ENCODE results near the gene KCNK5.

KCNK5 gene

DNA sequence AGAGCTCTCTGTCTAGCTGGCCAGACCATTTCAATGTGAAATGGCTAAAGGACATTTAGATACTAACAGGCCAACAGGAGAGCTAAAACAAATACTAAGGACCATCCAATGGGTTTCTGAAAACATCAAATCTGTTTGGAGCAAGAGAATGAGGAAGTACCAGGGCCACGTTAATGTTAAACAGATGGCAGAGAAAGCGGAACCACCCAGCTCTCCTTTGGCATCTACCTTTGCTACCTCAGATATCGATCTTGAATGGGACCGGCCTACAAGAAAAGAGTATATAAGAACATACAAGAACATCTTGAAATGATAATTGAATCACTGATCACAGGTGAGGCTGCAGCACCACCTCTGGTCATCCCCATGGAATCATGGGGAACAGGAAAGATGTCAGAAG lies 31.8 kb downstream of the KCNK5 start:
- no peak for DNase-seq

DNA sequence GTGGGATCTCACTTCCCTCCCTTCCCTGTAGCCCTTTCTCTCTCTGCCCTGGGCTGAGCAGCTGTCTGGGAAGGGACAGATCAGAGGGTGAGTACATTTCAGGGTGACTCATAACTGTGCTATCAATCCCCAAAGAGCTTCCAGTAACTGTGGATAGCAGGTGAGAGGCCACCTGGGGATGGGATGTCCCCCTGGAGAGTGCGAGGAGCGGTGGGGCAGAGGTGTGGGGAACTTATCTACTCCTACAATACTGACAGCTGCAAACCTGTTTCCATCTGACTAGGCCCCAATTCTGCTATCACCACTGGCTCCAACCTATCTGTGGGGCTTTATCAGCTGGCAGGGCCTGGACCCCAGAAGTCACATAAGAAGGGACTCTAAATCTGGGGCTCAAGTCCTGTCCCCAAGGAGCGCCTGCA lies 32.6 kb downstream of the KCNK5 start:
- DNase-seq: no peak

DNA sequence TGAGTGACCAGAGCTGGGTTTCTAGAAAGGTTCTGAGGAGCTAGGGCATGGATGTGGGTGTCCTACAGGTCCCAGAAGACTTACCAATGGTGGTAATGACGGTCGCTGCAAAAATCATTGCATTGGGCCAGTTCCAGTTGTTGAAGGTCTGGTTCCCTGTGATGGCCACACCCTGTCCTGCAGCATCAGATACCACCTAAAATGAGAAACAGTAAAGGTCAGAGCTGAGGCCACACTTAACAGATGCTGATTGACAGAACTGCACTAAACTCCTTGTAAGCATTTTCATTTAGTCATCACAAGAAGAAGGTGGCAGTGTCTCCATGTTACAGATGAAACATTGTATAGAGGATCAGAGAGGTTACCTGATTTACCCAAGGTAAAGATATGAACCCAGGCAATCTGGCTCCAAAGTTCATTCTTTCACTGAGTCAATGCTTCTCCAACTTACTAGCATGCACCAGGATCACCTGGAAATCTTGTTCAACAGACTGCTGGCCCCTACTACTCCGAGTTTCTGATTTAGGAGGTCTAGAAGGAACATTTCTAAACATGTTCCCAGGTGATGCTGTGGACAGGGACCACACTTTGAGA lies 33.4 kb downstream of the KCNK5 start:
- no peak for DNase-seq

DNA sequence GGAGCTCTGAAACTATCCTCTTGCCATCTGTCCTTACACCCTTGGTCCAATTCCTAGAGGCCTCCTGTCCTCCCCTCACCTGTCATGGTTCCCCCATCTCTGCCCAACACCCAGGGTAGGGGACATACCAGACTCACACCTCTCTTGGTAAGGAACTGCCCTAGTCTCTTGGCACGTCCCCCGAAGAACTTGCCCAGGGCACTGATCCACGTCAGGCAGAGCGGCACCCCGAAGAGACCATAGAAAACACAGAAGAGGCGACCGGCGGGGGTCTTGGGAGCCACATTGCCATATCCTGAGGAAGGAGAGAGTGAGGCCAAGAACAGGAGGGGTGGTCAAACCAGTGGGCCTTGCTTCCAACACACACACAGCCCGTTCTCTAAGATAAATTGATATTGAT lies 34.8 kb downstream of the KCNK5 start:
- no peak for DNase-seq

DNA sequence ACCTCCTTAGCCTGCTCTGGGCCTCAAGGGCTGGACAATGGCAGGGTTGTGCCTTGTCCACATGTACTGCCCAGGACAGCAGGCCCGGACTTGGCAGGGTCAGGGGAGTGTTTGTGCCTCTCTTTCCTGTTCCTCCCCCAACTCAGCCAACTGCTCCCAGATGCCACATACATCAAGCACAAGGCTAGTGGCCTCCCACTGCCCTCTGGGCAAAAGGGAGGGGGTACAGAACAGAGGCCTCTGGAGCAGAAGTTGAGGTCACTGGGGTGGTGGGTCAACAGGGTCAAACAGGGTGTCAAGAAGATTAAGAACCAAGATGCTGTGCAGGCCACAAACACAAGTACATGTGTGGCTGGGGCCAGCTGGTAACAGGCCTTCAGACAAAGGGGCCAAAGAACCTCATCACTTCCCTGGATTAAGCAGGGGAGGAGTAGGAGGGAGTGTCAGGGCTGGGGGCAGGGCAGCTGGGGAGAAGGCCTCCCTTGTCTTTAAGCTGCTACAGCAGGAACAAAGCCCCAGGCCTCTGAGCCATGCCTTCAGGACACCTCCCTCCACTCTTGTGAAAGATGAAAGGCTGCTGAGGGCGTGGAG lies 36.0 kb downstream of the KCNK5 start:
- DNase-seq: no peak

DNA sequence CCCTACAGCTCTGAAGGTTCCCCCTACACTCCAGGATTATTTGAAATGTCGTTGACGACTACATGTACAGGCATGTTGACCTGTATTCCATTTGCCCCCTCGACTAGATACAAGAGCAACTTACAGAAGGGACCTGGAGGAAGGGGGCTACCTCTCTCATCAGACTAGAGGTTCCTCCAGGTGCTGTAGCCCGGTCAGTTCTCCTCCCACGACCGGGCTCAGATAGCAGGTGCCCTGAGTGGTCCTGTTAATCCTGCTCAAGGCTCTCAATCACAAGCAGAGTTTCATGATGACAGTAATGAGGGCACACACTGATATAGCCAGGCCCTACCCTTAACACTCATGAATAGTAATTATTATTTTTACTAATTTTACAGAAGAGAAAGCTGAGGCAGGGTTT lies 36.5 kb downstream of the KCNK5 start:
- DNase-seq: no peak

DNA sequence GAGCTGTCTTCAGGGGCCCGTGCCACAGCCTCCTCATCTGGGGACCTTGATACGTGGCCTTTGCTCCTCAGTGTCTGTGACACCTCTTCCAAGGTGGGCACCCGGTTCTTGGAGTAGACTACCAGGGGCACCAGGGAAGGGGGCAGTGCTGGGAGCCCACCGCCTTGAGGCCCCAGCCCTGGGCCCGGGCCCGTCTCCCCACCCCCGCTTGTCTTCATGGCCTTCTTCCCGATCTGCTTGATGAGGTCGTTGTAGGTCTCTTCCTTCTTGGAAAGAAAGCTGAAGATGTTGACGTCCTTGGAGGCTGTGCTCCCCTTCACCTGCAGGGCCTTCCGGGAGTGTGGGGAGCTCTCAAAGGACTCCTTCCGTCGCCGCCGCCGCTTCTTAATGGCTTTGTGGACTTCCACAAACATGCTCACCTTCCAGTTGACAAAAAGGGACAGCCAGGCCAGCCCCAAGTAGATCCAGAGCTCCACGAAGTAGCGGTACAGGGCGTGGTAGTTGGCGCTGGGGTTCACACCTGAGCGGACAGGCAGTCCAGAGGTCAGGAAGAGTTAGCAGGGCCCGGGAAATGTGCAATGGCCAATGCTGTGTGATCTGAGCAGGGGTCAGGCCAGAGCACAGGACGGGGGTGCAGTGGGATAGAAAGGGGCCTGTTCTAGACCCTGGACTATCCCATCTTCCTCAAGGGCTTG lies 37.9 kb downstream of the KCNK5 start:
- DNase-seq: no peak

DNA sequence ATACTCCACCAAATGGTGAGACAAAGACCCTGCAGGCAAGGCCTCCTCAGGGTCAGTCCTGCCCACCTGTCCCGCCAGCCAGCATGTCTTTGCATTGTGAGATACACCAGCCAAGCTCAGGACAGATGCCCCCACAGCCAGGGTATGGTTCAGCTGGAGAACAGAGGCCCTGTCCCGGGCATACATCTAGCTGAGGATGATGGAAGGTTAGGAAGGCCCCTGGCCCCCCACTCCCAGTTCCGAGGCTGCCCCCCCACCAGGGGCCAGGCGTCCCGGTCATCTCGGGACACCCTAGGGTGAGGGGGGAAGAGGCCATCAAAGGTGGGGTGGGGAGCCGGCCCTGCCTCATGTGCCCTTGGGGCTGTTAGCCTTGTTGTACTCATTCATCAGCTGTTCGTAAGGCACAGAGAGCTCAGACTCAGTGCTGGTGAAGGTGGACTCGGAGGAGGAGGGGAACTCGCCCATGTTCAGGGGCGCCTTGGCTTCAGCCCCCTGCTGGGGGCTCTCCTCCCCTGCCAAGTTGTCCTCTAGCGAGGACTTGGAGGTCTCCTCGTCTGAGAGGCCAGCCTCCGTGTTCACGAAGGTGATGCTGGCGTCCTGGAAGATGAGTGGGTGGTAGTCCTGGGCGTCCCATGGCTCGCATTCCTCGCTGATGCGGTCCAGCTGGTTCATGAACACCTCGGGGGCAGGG lies 38.6 kb downstream of the KCNK5 start:
- DNase-seq: no peak

DNA sequence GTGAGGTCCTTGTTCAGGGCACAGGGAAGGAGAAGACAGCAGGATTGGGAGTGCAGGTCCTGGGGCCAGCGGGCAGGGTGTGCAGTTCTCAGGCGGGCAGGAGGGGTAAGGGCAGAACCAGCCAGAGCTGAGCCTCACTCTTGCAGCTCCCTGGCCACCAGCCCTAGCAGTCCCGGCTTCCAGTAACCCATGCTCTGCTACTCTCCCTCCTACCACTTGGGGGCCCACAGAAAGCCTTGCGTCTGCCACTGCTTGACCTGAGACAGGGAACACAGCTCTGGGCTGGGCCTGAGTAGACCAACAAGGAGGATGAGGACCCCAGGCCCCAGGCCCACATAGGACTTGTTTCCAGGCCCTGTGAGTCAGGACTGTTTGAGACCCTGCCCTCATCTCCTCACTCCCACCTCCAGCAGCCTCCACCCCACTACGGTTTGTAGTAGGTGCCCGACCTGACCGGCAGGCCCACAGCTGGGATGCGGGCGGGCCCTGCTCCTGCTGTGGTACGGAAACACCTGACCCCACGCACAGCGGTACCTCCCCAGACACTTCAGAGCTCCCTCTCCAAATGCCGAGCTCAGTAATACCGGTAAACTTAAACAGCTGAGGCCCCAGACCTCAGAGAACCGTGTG lies 39.2 kb downstream of the KCNK5 start:
- no peak for DNase-seq

DNA sequence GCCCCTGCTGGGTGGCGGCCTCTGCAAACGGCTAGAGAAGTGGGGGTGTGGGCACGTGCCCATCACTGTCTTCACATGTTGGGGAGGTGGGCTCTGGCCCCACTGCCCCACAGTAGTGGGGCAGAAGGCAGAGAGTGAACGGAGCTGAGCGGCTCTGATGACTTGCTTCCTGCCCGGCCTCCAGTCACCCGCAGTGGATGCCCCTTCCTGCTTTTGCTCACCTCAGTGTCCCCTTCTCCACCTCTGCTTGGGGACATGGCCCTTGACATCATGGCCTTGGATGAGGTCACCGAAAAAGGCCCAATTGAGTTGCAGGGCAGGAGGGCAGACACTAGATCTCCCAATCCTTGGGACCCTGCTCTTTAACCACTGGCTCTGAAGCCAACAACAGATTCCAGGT lies 40.1 kb downstream of the KCNK5 start:
- DNase-seq: no peak

DNA sequence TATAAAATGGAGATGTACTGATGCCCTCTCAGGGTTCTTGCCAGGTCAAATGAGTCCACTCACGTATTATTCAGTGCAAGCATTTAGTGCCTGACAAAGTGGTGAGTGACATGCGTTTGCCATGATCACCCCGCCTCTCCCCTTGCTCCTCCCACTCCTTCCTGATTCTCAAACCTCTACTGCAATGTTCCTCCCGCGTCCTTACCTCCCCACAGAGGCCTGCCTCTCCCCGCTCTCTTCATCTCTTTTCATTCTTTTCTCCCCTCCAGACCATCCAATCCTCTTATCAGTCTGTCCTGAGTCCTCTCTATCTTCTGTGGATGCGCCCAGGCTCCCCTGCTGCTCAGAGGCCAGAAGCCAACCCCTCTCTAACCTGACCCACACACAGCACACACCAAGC lies 40.7 kb downstream of the KCNK5 start:
- no peak for DNase-seq

DNA sequence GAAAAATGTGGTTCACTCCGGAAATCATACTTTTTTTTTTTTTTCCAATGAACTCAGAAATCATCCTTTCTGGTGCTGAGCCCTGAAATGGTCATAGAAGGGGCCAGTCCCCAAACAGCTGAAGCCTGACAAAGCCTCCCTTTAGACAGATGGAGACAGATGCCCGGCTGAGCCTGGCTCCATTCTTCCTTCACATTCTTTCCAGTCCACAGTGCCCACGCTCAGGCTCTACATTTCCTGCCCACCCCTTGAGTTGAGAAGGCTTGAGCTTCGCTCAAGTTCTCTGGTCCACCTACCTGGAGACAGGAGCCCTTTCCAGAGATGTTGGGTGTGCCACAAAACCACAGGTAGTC lies 41.2 kb downstream of the KCNK5 start:
- DNase-seq: no peak

DNA sequence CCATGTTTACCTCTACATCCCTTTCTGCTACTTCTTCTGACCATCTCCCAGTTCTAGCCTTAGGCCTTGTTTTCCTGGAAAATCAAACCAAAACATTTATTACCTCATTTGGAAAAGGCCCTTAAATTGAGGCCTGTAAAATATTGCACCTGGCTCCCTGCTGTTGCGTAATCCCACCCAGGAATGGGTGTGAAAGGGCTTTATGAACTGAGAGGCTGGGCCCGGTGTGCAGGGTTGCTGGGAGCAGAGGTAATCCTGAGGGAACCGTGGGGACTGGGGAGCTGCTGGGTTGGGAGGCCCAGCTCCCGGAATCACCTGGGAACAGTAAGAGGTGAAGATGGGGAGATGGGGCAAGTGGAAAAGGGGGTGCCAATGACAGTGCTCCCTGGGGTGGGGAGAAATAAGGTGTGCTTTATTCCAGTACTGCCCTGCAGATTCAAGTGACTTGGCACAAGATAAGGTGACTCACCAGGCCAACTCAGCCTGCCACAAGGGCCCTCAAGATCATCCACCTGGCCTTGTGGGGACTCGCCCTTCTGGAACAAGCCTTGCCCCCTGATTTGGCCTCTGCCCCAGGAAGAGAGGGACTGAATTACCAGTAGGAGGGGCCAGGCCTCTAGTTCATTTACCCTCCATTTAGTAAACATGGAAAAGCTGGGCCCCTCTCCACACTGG lies 44.2 kb downstream of the KCNK5 start:
- DNase-seq: no peak

DNA sequence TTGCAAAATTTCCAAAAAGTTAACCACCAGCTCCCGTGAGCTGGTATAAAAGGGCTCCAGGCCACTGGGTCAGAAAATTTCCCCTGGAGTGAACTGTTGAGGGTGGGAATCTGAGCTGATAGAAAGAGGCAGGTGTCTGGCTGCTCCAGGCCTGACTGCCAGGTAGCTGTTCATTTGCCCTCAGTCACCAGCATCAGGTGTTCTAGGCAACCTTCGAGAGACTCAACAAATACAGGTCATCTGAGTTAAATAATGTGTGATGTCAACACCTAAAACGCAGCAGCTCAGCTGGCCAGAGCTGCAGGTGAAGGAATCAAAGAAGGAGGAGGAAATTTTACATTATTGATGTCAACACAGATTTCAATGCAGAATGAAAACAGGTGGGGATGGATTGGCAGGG lies 46.7 kb downstream of the KCNK5 start:
- DNase-seq: no peak

DNA sequence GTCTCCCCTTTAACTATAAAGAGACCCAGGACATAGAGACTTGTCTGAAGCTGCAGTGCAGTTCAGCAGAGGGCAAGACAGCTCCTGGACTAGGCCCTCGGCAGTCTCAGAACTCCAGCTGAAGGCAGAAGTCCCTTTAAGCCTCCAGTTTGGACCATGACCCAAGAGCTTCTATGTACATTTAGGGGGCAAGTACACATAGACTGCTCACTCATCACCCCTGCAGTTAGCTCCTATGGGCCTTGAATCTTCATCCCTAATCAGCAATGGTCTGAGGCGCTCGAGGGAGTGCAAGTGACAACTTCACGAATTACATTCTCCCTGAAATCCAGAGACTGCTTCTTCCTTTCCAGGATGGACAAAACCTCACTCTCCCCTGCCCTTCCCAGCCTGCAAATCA lies 47.4 kb downstream of the KCNK5 start:
- no peak for DNase-seq

DNA sequence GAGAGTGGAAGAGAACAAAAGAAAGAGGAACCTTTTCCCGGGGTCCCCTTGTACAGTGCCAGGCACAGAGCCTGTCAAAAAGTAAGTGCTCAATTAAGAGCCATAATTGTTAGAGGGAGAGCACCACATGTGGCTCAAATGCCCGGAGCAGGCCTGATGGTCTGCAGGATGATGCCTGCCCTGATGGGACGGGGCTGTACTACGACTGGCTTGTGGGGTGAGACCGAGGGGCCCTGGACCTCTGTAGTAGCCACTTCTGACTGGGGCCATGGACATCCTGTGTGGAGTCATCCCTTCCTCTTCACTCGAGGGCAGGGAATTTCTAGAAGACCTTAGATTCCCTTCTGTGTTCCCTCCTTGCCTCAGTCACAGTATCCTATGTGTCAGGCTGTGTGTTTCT lies 47.9 kb downstream of the KCNK5 start:
- no peak for DNase-seq

DNA sequence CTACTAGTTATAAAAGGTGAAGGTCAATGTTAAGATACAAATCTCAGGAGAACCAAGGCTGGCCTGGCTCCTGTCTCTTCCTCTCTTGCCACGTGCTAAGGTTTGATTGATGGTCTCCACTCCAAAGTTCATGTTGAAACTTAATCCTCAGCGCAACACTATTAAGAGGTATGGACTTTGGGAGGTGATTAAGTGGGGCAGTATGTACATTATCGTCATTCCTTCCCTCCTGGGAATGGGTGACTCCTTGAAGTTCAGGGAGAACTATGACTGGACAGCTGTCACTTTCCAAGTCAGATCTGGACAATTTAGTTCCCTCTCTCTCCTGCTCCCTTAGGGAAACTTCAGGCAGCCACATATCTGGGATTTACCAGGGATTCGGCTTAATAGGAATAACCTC lies 50.5 kb downstream of the KCNK5 start:
- no peak for DNase-seq

DNA sequence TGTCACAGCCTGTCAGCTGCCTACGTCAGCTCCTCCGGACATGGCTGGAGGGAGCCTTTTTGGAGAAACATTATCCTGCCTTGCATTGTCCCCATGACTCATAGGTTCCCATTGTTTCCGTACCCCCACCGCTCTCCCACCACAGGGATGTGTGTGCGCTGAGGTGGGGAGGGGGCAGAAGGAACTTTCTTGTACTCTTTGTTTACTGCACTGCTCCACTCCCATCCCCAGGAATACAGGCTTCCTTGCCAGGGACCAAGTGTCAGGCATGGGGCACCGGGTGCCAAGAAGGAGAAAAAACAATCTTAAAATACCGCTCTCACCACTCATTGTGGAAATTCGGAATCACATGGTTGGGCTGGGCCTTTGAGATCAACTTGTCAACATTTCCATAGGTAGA lies 51.0 kb downstream of the KCNK5 start:
- DNase-seq: no peak

DNA sequence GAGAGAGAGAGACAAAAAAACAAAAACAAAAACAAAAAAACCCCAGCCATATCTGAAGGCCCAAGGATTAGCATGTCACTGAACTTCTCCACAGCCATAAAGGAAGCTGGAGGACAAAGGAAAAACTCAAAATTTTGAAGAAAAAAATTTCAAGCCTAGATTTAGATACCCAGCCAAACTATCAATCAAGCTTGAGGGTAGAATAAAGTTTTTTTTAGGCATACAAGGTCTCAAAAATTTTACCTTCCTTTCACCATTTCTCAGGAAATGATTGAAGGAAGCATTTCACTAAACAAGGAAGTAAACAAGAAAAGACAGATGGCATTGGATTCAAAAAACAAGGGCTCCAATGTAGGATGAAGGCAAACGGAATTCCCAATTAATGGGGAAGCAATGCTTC lies 52.1 kb downstream of the KCNK5 start:
- no peak for DNase-seq

DNA sequence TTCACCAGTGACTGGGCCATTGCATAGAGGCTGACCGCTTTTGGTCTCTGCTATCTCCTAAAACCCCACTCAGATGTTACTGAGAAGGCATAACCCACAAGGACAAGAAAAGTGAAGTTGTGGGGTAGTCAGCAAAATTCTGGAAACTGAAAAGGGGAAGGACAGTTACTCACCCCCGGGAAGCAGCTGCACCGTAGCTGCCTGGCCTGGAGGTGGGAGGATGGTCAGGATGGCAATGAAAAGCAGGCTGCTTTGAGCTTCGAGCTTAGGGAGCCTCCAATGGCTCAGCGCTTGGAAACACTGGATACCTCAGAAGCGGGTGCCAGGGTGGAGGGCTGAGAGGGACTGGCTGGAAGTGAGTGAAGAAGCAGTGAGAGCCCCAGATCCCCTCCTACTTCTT lies 56.0 kb downstream of the KCNK5 start:
- DNase-seq: no peak

DNA sequence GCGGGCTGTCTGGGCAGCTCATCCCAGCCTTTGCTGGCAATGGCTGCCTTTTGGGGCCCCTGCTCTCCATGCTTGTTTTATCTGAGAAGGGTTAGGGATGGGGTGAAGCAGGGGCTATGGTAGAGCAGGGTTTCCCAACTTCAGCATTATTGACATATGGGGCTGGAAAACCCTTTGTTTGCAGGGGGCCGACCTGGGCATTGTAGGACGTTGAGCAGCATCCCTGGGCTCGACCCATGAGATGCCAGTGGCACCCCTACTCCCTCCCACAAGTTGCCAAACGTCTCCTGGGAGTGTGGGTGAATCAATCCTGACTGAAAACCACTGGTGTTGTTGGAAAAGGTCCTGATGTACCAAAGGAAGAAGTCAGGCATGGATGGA lies 56.9 kb downstream of the KCNK5 start:
- DNase-seq: no peak

DNA sequence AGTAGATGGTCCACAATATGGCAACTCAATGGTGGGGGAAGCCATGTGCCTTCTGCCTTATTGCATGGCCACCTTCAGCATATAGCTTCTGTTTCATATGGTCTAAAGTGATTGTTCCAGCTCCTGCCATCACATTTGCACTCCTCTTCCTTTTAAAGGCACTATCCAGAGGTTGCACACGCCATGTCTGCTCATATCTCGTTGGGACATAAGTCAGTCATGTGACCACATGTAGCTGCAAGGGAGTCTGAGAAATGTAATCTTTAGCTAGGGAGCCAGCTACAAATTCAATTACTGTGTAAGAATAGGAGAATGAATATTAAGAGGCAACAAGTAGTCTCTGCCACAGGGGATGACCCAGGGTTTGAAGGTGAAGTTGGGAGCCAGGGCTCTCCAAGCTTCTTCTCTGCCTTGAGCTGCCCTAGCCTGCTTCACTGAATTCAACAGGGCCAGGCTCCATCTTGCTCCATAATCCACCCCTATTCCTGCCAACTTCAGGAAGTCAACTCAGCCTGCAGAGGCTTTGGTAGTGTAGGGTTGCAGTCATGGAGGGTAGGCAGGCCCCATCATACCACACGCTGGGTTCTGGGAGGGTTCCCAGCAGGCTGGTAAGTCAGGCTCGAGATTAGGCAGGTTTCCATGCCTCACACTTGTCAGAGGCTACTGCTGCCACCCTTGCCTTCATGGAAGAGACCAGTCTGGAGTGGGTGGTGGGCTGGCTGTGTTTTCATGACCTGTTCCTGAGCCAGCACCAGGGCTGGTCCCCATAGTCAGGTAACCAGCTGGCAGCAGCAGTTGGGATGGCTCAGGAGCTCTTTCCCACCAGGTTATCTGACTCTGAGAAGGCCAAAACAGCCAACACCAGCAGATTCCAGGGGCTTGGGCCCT lies 57.5 kb downstream of the KCNK5 start:
- no peak for DNase-seq

Measured in NCI-H526 treated with DMSO at 0.1 percent for 48 hours (cell line).